HepG2 (cell line): ENCODE measurements around the gene F2RL3.

ENCODE experiments used
- GLMP ChIP-seq: sonication (generic); formaldehyde crosslinking; IDR thresholded peaks from 2 replicates; pipeline ENCODE4 v1.9.0; 2021; ENCODE audit warnings: missing genetic modification reagents, mild to moderate bottlenecking, borderline replicate concordance
- RFX5 ChIP-seq: IDR thresholded peaks from 2 replicates; pipeline ENCODE4 v1.6.1; 2011; ENCODE audit warnings: low read depth, low read length, improper control_type of control experiment
- TAF1 ChIP-seq: sonication (generic); formaldehyde crosslinking; IDR thresholded peaks from 2 replicates; pipeline ENCODE4 v1.4.0; 2020; ENCODE audit warnings: missing genetic modification reagents
- TOE1 ChIP-seq: sonication (generic); formaldehyde crosslinking; IDR thresholded peaks from 2 replicates; pipeline ENCODE4 v1.4.0; 2020; ENCODE audit warnings: mild to moderate bottlenecking, missing genetic modification reagents
- ZNF766 ChIP-seq: sonication (generic); formaldehyde crosslinking; IDR thresholded peaks from 2 replicates; pipeline ENCODE4 v1.5.0; 2020; ENCODE audit warnings: missing genetic modification reagents, borderline replicate concordance
- ZZZ3 ChIP-seq: sonication (generic); formaldehyde crosslinking; IDR thresholded peaks from 2 replicates; pipeline ENCODE4 v1.4.0; 2020; ENCODE audit warnings: missing genetic modification reagents, mild to moderate bottlenecking, borderline replicate concordance

GRCh38 chr19:16849168-16849567 lies 39.6 kb upstream of the F2RL3 start:
- no peak for TF ChIP-seq TOE1
- TF ChIP-seq TAF1 (CRISPR knock-in tag), result no peak
- TF ChIP-seq RFX5, result no peak
- TF ChIP-seq ZNF766 (CRISPR knock-in tag), result no peak
- no peak for TF ChIP-seq GLMP (CRISPR knock-in tag)
- TF ChIP-seq ZZZ3, result no peak
